GM12872 (cell line): ENCODE measurements around the gene PDLIM4.

Experiments
- CTCF ChIP-seq: IDR thresholded peaks from 3 replicates; pipeline ENCODE4 v1.5.1; 2011; ENCODE audit warnings: low read depth, mild to moderate bottlenecking, low read length, moderate library complexity; ENCODE audit not compliant: insufficient read depth

PDLIM4 gene

GRCh38 chr5:132228241-132229035 is 29.1 kb upstream of the PDLIM4 start:
- 0 out of 3 replicates have a peak, but pooled peaks have one; percentile 14 for TF ChIP-seq CTCF

- no peak for TF ChIP-seq CTCF
These were observed 28.3 kb upstream of the PDLIM4 start for GRCh38 chr5:132229236-132229635.

- no peak for TF ChIP-seq CTCF
These were observed 26.6 kb upstream of the PDLIM4 start for GRCh38 chr5:132230871-132231270.

GRCh38 chr5:132232465-132232864 is 25.0 kb upstream of the PDLIM4 start:
- TF ChIP-seq CTCF = no peak

- no peak for TF ChIP-seq CTCF
These were observed 24.4 kb upstream of the PDLIM4 start for GRCh38 chr5:132233081-132233480.

GRCh38 chr5:132233811-132234683 is 23.4 kb upstream of the PDLIM4 start:
- no peak for TF ChIP-seq CTCF

GRCh38 chr5:132234684-132235062 is 22.8 kb upstream of the PDLIM4 start:
- TF ChIP-seq CTCF = no peak
